NB4 (cell line): ENCODE data around the gene AGPS.
"Not testable (repeated sequence)": the region's sequence is repeated elsewhere in the genome, so short reads cannot be mapped to it uniquely, and the experiment has no call there.

ENCODE experiments used
- CTCF ChIP-seq: IDR thresholded peaks from one replicate; pipeline ENCODE4 v1.5.1; 2012; ENCODE audit warnings: low read depth, low read length
- POLR2A ChIP-seq: IDR thresholded peaks from 2 replicates; pipeline ENCODE4 v1.6.1; 2011; ENCODE audit warnings: mild to moderate bottlenecking; ENCODE audit not compliant: insufficient read length; ENCODE audit errors: extremely low read depth
- TF ChIP-seq, protein P1 (sequence below): IDR thresholded peaks from 2 replicates; pipeline ENCODE4 v1.6.1; 2011; ENCODE audit warnings: low read depth, low read length

DNA sequence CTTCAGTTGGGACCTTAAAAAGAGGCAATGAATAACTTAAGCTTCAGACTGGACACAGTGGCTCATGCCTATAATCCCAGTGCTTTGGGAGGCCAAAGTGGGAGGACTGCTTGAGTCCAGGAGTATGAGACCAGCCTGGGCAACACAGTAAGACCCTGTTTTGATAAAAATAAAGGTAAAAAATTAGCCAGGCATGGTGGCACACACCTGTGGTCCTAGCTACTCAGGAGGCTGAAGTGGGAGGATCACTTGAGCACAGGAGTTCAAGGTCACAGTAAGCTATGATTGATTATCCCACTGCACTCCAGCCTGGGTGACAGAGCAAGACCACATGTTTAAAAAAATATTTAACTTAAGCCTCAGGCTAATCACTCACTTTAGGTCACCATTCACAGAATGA, 26.8 kb upstream of the AGPS start:
- not testable (repeated sequence) for TF ChIP-seq CTCF, POLR2A
- TF ChIP-seq, protein P1, sequence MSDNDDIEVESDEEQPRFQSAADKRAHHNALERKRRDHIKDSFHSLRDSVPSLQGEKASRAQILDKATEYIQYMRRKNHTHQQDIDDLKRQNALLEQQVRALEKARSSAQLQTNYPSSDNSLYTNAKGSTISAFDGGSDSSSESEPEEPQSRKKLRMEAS = not testable (repeated sequence)
